HG02852 (cell line): Measurements from ENCODE around the gene ZNF273.
"Not testable (repeated sequence)": the region's sequence is repeated elsewhere in the genome, so short reads cannot be mapped to it uniquely, and the experiment has no call there.

ENCODE experiments used
- ATAC-seq: cut with Tn5 transposase; IDR thresholded peaks from one replicate; pipeline ENCODE4 v1.9.1; 2021; ENCODE audit warnings: mild to moderate bottlenecking, moderate library complexity; ENCODE audit not compliant: unreplicated experiment

Gene ZNF273

GRCh38 chr7:64888901-64889685, 14.0 kb upstream of the ZNF273 start:
- ATAC-seq: no peak

DNA sequence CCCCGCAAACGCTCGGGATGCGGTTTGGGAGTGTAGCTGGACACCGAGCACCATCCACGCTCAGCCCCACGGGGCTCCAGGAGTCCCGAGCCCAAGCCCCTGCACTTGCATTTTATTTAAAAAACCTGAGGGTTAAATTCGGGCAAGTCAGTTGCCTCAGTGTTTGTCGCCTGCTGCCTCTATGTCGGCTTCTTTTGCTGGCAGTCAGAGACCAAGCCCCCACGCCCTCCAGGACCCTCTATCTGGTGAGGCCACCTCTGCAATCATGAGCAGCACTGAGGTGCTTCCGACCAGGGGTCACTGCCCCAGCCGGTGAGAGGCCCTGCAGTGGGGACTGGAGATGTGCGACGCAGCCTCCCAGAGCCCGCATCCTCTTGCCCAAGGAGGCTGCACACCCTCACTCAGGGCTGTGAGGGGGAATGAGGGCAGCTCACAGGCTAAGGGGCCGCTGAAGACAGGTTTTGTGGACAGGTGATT, 13.3 kb upstream of the ZNF273 start:
- no peak for ATAC-seq

DNA sequence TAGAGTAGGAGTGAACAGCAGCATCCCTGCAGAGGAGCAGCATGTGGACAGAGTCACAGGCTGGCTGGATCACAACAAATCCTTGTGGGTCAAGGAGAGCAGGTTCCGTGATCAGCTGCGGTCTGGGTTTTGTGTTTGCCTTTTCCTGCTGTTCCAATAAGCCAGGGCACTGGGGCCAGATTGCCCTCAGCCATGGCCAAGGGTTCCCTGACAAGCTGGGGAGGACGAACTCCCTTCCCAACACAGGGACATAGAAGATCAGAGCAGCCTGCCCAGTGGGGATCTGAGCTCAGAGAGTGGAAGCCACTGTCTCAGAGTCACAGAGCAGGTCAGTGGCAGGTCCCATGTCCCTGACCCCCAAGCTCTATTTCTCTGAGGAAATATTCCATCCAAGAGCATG, 12.8 kb upstream of the ZNF273 start:
- ATAC-seq: not testable (repeated sequence)

GRCh38 chr7:64890761-64891362, 12.2 kb upstream of the ZNF273 start:
- no peak for ATAC-seq

DNA sequence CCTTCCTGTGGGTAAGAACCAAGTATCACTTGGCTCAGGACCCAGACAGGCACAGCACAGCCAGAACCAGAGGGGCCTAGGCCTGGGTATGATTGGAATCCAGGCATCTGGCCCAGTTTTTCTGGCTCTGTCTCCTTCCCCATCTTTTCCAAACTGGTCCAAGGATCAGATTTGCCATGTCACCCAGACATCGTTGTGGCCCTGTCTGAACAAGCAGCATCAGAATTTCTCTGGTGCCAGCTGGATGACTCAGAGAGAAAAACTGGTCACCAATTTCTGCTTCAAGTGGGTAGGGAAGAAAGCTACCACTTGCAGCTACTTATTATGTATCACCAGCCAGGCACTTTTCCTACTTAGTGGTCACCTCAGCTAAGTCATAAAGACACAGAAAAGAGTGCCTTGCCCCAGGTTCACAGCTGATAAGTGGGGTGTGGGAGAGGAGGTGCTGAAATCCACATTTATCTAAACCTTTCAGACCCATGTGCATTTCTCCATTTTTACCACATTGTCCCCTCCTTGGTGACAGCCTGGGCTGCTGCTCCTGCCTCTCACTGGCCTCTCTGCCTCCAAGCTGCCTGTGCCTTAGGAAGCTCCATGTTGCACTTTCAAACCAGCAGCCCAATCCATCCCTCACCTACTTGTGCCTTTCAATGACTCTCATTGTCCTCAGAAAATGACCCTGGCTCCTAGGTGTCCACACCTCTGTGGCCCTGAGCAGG, 11.6 kb upstream of the ZNF273 start:
- not testable (repeated sequence) for ATAC-seq

DNA sequence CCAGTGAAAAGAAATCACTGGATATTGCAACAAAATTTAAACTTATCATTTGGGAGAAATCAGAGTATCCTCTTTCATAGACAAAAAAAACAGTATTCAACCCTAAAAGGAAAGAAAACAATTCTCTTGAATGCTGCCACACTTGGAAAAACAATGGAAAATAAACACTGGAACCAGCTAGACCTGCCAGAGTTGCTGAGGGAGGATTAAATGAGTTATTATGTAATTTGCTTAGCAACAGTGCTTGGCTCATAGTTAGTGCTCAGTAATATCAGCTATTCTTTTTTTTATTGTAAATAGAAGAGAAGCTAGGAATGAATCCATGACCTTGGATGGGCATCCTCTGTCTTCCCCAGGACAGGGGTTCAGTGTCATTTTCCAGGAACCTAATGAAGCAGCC, 11.0 kb upstream of the ZNF273 start:
- ATAC-seq: no peak

GRCh38 chr7:64892666-64893309, 10.3 kb upstream of the ZNF273 start:
- no peak for ATAC-seq

DNA sequence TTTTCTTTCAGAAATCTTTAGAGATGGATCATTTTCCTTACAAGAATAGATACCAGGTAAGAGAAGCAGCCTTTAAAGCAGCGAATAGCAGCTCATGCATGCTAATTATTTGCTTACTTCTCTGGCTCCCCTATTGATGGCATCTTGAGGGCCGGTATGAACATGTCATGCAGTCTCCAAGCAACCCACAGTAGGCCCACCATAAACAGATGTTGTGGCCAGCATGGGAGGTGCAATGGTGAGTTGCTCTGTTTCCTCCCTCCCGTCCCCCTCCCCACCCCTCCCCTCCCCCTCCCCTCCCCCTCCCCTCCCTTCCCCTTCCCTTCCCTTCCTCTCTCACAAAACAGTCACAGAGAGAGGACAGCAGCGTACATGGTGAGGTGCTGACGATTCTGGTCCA, 9.7 kb upstream of the ZNF273 start:
- ATAC-seq: no peak

DNA sequence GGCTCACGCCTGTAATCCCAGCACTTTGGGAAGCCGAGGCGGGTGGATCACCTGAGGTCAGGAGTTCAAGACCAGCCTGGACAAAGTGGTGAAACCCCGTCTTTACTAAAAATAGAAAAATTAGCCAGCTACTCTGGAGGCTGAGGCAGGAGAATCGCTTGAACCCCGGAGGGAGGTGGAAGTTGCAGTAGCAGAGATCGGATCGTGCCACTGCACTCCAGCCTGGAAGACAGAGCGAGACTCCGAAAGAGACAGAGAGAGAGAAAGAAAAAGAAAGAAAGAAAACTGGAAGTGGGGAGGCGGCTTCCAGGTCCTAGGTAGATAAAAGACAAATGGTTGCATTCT, 640 bp upstream of the ZNF273 start:
- not testable (repeated sequence) for ATAC-seq

GRCh38 chr7:64904008-64904407, 935 bp downstream of the ZNF273 start:
- ATAC-seq: no peak

- ATAC-seq: no peak
These were observed 2.1 kb downstream of the ZNF273 start for GRCh38 chr7:64905133-64905532.

DNA sequence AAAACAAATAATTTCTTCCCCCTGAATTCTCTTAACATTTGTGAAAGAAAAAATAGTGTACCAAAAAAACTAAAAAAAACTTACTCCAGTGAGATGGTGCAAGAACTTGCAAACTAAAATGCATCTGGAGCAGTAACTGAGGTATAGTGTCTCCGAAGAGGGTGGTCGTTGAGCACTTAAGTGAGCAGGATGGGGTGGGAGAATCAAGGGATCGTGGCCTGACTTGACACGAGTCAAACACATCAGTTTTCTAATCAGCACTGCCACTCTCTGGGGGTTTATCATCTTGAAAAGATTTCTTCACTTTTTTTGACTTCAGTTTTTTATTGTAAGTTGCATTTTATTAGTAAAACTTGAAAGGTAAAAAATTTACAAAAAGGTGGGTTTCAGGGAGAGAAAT, 2.5 kb downstream of the ZNF273 start:
- no peak for ATAC-seq

GRCh38 chr7:64907641-64908326, 4.7 kb downstream of the ZNF273 start:
- no peak for ATAC-seq

GRCh38 chr7:64908358-64908757, 5.3 kb downstream of the ZNF273 start:
- no peak for ATAC-seq

DNA sequence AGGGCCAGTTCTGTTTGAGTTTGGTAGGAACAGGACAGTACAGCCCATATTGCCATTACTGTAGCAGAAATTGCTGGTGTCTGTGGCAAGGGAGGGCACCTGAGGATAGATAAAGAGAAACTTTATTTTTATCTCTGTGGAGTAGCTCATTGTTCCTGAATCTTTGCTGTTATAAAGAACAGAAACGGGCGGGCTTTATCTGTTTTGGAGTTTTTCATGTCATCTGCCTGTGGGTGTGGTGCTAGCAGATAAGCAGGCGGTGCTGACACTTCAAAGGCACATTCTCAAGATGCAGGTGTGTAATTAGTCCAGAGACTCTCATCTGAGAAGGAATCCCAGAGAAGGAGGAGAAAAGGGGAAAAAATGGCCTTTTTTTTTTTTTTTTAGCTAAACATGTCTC, 11.5 kb downstream of the ZNF273 start:
- no peak for ATAC-seq

GRCh38 chr7:64915301-64915700, 12.2 kb downstream of the ZNF273 start:
- not testable (repeated sequence) for ATAC-seq

DNA sequence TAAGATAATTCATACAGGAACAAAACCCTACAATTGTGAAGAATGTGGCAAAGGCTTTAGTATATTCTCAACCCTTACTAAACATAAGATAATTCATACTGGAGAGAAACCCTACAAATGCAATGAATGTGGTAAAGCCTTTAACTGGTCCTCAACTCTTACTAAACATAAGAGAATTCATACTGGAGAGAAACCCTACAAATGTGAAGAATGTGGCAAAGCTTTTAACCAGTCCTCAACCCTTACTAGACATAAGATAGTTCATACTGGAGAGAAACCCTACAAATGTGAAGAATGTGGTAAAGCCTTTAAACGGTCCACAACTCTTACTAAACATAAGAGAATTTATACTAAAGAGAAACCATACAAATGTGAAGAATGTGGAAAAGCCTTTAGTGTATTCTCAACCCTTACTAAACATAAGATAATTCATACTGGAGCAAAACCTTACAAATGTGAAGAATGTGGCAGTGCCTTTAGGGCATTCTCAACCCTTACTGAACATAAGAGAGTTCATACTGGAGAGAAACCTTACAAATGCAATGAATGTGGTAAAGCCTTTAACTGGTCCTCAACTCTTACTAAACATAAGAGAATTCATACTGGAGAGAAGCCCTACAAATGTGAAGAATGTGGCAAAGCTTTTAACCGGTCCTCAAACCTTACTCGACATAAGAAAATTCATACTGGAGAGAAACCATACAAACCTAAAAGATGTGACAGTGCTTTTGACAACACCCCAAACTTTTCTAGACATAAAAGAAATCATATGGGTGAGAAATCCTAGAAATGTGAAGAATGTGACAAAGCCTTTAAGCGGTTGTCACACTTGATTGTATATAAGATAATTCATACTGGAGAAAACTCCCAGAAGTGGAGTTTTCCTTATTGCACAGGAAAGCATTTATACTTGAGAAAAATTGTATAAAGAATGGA, 25.4 kb downstream of the ZNF273 start:
- ATAC-seq: not testable (repeated sequence)

DNA sequence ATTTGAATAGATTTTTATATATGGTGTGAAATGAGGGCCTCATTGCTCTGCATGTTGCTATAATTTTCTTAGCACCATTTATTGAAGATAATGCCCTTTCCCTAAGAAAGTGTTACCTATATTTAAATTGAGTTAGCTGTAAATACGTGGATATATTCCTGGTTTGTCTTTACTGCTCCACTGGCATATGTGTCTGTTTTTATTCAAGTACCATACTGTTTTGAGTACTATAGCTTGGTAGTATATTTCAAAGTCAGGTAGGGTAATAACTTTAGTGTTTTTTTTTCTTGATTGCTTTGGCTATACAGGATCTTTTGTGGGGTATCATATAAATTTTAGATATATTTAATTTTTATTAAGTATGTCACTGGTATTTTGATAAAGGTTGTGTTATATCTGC, 31.4 kb downstream of the ZNF273 start:
- no peak for ATAC-seq

DNA sequence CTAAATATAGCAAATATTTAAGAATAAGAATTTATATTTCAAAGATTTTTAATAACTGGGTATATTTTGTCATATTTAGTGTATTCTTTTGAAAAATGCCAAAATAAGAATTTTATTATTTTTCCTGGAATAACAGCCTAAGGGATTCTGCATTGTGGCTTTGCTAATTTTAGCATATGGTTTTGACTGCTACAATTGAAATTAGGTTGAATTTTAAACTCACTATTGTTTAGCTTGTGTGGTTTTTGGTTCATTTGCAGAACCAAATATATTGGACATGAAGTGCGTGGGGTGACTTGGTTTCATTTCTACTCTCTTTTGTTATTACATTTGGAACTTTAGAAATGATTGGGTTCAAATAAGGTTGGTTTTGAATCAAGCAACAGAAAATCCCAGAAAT, 35.5 kb downstream of the ZNF273 start:
- no peak for ATAC-seq

GRCh38 chr7:64940021-64940420, 36.9 kb downstream of the ZNF273 start:
- not testable (repeated sequence) for ATAC-seq
